GM12865 (cell line): ENCODE data around the gene NCBP3.

Experiments used
- DNase-seq: peaks from one replicate; pipeline ENCODE4 v3.0.0; 2010; ENCODE audit warnings: low read depth
- H3K4me3 ChIP-seq: 2 replicates; pipeline ENCODE4 v1.5.1; 2011; ENCODE audit warnings: mild to moderate bottlenecking, low read depth, low read length, control low read depth
- CTCF ChIP-seq: IDR thresholded peaks from 2 replicates; pipeline ENCODE4 v1.5.1; 2011; ENCODE audit warnings: low read length, control low read depth, low read depth, inconsistent platforms; ENCODE audit not compliant: insufficient read depth; ENCODE audit errors: missing control alignments

The NCBP3 gene

GRCh38 chr17:3867606-3868005 is 21.6 kb upstream of the NCBP3 start:
- TF ChIP-seq CTCF: no peak
- no peak for DNase-seq
- H3K4me3 ChIP-seq: no peak overlapping the region

- no peak for TF ChIP-seq CTCF
- DNase-seq: no peak
- H3K4me3 ChIP-seq: no peak overlapping the region
Measured at GRCh38 chr17:3867106-3867505, 21.1 kb upstream of the NCBP3 start.

GRCh38 chr17:3866276-3866675 is 20.2 kb upstream of the NCBP3 start:
- DNase-seq: no peak
- H3K4me3 ChIP-seq: no peak overlapping the region
- no peak for TF ChIP-seq CTCF

GRCh38 chr17:3865176-3865575 is 19.1 kb upstream of the NCBP3 start:
- TF ChIP-seq CTCF: no peak
- no peak for DNase-seq
- H3K4me3 ChIP-seq: no peak overlapping the region

GRCh38 chr17:3864534-3864933 is 18.5 kb upstream of the NCBP3 start:
- H3K4me3 ChIP-seq: no peak overlapping the region
- no peak for TF ChIP-seq CTCF
- DNase-seq: no peak

GRCh38 chr17:3861761-3862681 is 16.0 kb upstream of the NCBP3 start:
- TF ChIP-seq CTCF: no peak
- no peak overlapping the region for H3K4me3 ChIP-seq
- no peak for DNase-seq
